HepG2 (cell line): ENCODE data around the gene NR2C1. TPM values are rescaled to one million over a fixed set of nuclear protein-coding genes. Genes with fewer than 3 reads are reported as not detected.

Experiments
- ATF2 ChIP-seq: sonication (generic); formaldehyde crosslinking; IDR thresholded peaks from 2 replicates; pipeline ENCODE4 v1.4.0; 2020; ENCODE audit warnings: missing genetic modification reagents
- BORCS8-MEF2B ChIP-seq: sonication (generic); formaldehyde crosslinking; IDR thresholded peaks from 2 replicates; pipeline ENCODE4 v1.8.0; 2022; ENCODE audit warnings: mild to moderate bottlenecking, missing genetic modification reagents
- HDAC2 ChIP-seq: sonication (generic); formaldehyde crosslinking; IDR thresholded peaks from 2 replicates; pipeline ENCODE4 v1.4.0; 2020; ENCODE audit warnings: missing genetic modification reagents
- KMT2A ChIP-seq: sonication (generic); formaldehyde crosslinking; IDR thresholded peaks from 2 replicates; pipeline ENCODE4 v1.4.0; 2020; ENCODE audit warnings: missing genetic modification reagents
- MED8 ChIP-seq: sonication (generic); formaldehyde crosslinking; IDR thresholded peaks from 2 replicates; pipeline ENCODE4 v1.8.1; 2023; ENCODE audit warnings: mild to moderate bottlenecking, missing genetic modification reagents; ENCODE audit not compliant: insufficient replicate concordance
- NFKB2 ChIP-seq: sonication (generic); formaldehyde crosslinking; IDR thresholded peaks from 2 replicates; pipeline ENCODE4 v1.4.0; 2020; ENCODE audit warnings: missing genetic modification reagents, borderline replicate concordance
- NFKBIZ ChIP-seq: IDR thresholded peaks from 2 replicates; pipeline ENCODE4 v1.6.1; 2018; ENCODE audit warnings: missing genetic modification reagents, missing compliant biosample characterization
- TIGD3 ChIP-seq: sonication (generic); formaldehyde crosslinking; IDR thresholded peaks from 2 replicates; pipeline ENCODE4 v1.5.1; 2020; ENCODE audit warnings: mild to moderate bottlenecking, missing genetic modification reagents, borderline replicate concordance
- ZBTB34 ChIP-seq: sonication (generic); formaldehyde crosslinking; IDR thresholded peaks from 2 replicates; pipeline ENCODE4 v1.8.0; 2022; ENCODE audit warnings: mild to moderate bottlenecking, missing genetic modification reagents
- ZNF142 ChIP-seq: sonication (generic); formaldehyde crosslinking; IDR thresholded peaks from 2 replicates; pipeline ENCODE4 v1.4.0; 2020; ENCODE audit warnings: missing genetic modification reagents
- ZNF256 ChIP-seq: sonication (generic); formaldehyde crosslinking; conservative IDR thresholded peaks from 2 replicates; pipeline ENCODE4 v1.4.0; 2020; ENCODE audit warnings: missing genetic modification reagents
- ZNF766 ChIP-seq: sonication (generic); formaldehyde crosslinking; IDR thresholded peaks from 2 replicates; pipeline ENCODE4 v1.5.0; 2020; ENCODE audit warnings: missing genetic modification reagents, borderline replicate concordance
- ZNF83 ChIP-seq: sonication (generic); formaldehyde crosslinking; IDR thresholded peaks from 2 replicates; pipeline ENCODE4 v1.4.0; 2020; ENCODE audit warnings: missing genetic modification reagents, mild to moderate bottlenecking, borderline replicate concordance
- polyA plus RNA-seq, 8 experiments: library from polyadenylated mRNA; depleted of rRNA in 3 of 8; stranded (reverse) in 7 of 8; unstranded in 1 of 8; fragments of >200 nt; fragmentation: Illumina TruSeq in 4 of 8; extraction: Trizol in 4 of 8; gene quantifications; 2 replicates each; pipeline versions ENCODE4 v1.2.1 to v1.2.3, GENCODE V29; 2011 to 2016; ENCODE audit warnings: low read depth in 4 of 8, missing spikeins in 1 of 8, mixed read lengths in 1 of 8; ENCODE audit not compliant: insufficient read depth in 1 of 8
- total RNA-seq, 5 experiments: library from RNA; depleted of rRNA; stranded (reverse); fragments of >200 nt; fragmentation: Illumina TruSeq; extraction: Trizol; gene quantifications; 2 replicates each; pipeline ENCODE4 v1.2.3, GENCODE V29; 2016; ENCODE audit warnings: low read depth in 1 of 5
- TF ChIP-seq, protein P1 (sequence below): IDR thresholded peaks from 2 replicates; pipeline ENCODE4 v1.6.1; 2018; ENCODE audit warnings: missing genetic modification reagents
- TF ChIP-seq, protein P2 (sequence below): sonication (generic); formaldehyde crosslinking; IDR thresholded peaks from 2 replicates; pipeline ENCODE4 v1.4.0; 2020; ENCODE audit warnings: missing genetic modification reagents, low read depth, mild to moderate bottlenecking, borderline replicate concordance

The NR2C1 gene
- total and polyA plus RNA-seq, 2 of the 13 experiments (the other 11 are each of a cell fraction or from before 2014, with no cell fraction given) = 38.0 to 70.8 TPM

- TF ChIP-seq ATF2 (CRISPR knock-in tag) (0 out of 2 replicates have a peak, but pooled peaks have one; percentile 53), ZBTB34 (0 out of 2 replicates have a peak, but pooled peaks have one; percentile 28), BORCS8-MEF2B (CRISPR knock-in tag) (peak; percentile 83; the same call in 1 of the 2 replicates), ZNF142 (CRISPR knock-in tag) (peak; percentile 76), HDAC2 (CRISPR knock-in tag) (peak; percentile 85), ZNF256 (no peak), ZNF766 (peak; percentile 76; the same call in 1 of the 2 replicates), NFKBIZ (CRISPR knock-in tag) (peak; percentile 80; the same call in 1 of the 2 replicates), MED8 (CRISPR knock-in tag) (peak; percentile 93), KMT2A (CRISPR knock-in tag) (peak; percentile 98), ZNF83 (CRISPR knock-in tag) (peak; percentile 65; the same call in 1 of the 2 replicates), NFKB2 (peak; percentile 96), TIGD3 (CRISPR knock-in tag) (no peak)
- TF ChIP-seq, protein P1, sequence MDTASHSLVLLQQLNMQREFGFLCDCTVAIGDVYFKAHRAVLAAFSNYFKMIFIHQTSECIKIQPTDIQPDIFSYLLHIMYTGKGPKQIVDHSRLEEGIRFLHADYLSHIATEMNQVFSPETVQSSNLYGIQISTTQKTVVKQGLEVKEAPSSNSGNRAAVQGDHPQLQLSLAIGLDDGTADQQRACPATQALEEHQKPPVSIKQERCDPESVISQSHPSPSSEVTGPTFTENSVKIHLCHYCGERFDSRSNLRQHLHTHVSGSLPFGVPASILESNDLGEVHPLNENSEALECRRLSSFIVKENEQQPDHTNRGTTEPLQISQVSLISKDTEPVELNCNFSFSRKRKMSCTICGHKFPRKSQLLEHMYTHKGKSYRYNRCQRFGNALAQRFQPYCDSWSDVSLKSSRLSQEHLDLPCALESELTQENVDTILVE = no peak; the same call in 1 of the 2 replicates
- TF ChIP-seq, protein P2, sequence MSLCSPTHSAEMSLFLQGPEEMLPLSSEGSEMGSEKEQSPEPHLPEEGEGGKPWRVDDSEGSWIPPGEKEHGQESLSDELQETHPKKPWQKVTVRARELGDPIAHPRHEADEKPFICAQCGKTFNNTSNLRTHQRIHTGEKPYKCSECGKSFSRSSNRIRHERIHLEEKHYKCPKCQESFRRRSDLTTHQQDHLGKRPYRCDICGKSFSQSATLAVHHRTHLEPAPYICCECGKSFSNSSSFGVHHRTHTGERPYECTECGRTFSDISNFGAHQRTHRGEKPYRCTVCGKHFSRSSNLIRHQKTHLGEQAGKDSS (CRISPR knock-in tag) = peak; percentile 78; the same call in 1 of the 2 replicates
Measured at GRCh38 chr12:95003213-95003920, 70.1 kb downstream of the NR2C1 start, which contains the start of gene NDUFA12 (continued).
